GM12891 (cell line): Measurements from ENCODE around the gene LZTS2.

Experiments
- PAX5 ChIP-seq: IDR thresholded peaks from 2 replicates; pipeline ENCODE4 v1.6.1; 2011; ENCODE audit warnings: low read length, moderate library complexity, mild to moderate bottlenecking; ENCODE audit not compliant: insufficient read depth, severe bottlenecking
- POLR2A ChIP-seq: IDR thresholded peaks from 2 replicates; pipeline ENCODE4 v1.6.1; 2011; ENCODE audit warnings: low read depth, low read length, control low read depth
- POLR2AphosphoS5 ChIP-seq: IDR thresholded peaks from 2 replicates; pipeline ENCODE4 v1.6.1; 2011; ENCODE audit warnings: low read depth, low read length, control low read depth
- POU2F2 ChIP-seq: IDR thresholded peaks from 2 replicates; pipeline ENCODE4 v1.6.1; 2011; ENCODE audit warnings: low read depth, mild to moderate bottlenecking, control low read depth, low read length, moderate library complexity
- SPI1 ChIP-seq: IDR thresholded peaks from 2 replicates; pipeline ENCODE4 v1.6.1; 2011; ENCODE audit warnings: low read depth, low read length, control low read depth
- TAF1 ChIP-seq: IDR thresholded peaks from 2 replicates; pipeline ENCODE4 v1.6.1; 2011; ENCODE audit warnings: low read depth, low read length, control low read depth

DNA sequence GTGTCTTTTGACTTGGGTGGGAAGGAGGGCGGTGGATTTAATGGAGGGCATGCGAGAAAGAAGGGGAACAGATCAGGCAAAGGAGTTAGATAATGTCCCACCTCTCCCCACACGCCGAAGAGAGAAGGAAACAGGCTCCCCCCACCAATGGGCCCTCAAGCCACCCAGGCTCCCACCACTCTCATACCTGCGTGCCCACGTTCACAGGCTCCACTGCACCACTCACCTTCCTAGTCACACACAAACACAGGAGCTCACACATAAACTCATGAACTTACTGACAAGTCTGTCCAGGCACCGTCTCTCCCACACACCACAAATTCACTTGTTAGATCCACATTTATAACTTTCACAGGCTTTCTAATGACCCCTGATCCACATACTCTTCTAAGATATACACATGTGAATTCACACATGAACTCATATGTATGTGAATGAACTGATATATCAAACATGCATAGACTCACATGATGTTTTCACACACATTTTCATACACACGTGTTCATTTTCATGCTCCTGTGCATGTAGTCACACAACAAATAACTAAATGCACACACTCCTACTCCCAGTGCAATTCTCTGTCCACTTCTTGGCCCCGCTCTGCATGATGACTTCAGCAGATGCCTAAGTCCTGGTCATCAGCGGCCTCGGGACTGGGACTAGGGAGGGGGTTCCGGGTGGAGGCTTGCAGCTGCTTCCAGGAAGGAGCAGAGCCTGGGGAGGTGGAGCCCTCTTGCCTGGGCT, 1.5 kb downstream of the LZTS2 start:
- TF ChIP-seq POLR2A (no peak), POLR2AphosphoS5 (no peak), TAF1 (no peak), SPI1 (no peak), PAX5 (no peak), POU2F2 (no peak)
